HepG2 (cell line): ENCODE data around the gene KLHL17. TPM values are rescaled to one million over a fixed set of nuclear protein-coding genes. Genes with fewer than 3 reads are reported as not detected.

Experiments used
- CREM ChIP-seq, 2 experiments: sonication (generic) in 1 of 2; formaldehyde crosslinking in 1 of 2; IDR thresholded peaks; 2 replicates each; pipeline versions ENCODE4 v1.4.0 to v1.6.1; 2016 to 2020; ENCODE audit warnings: antibody characterized with exemption in 1 of 2, mild to moderate bottlenecking in 1 of 2, missing genetic modification reagents in 1 of 2
- DMTF1 ChIP-seq: sonication (generic); formaldehyde crosslinking; IDR thresholded peaks from 2 replicates; pipeline ENCODE4 v1.4.0; 2020; ENCODE audit warnings: mild to moderate bottlenecking, missing genetic modification reagents
- GABPA ChIP-seq, 2 experiments: IDR thresholded peaks; 2 replicates each; pipeline ENCODE4 v1.6.1; 2011 to 2016; ENCODE audit warnings: low read depth in 2 of 2, low read length in 1 of 2, missing biosample characterization in 1 of 2, missing genetic modification characterization in 1 of 2
- IKZF1 ChIP-seq: fragments of 450-650 bp; IDR thresholded peaks from 2 replicates; pipeline ENCODE4 v1.7.1; 2016
- ISX ChIP-seq: sonication (generic); formaldehyde crosslinking; conservative IDR thresholded peaks from 2 replicates; pipeline ENCODE4 v1.5.0; 2020; ENCODE audit warnings: missing genetic modification reagents
- RAD21 ChIP-seq: fragments of 450-650 bp; formaldehyde crosslinking; IDR thresholded peaks from 2 replicates; pipeline ENCODE4 v1.5.0; 2020; ENCODE audit warnings: mild to moderate bottlenecking
- ZNF30 ChIP-seq: sonication (generic); formaldehyde crosslinking; IDR thresholded peaks from 2 replicates; pipeline ENCODE4 v1.5.0; 2020; ENCODE audit warnings: mild to moderate bottlenecking, missing genetic modification reagents
- polyA plus RNA-seq, 8 experiments: library from polyadenylated mRNA; depleted of rRNA in 3 of 8; stranded (reverse) in 7 of 8; unstranded in 1 of 8; fragments of >200 nt; fragmentation: Illumina TruSeq in 4 of 8; extraction: Trizol in 4 of 8; gene quantifications; 2 replicates each; pipeline versions ENCODE4 v1.2.1 to v1.2.3, GENCODE V29; 2011 to 2016; ENCODE audit warnings: low read depth in 4 of 8, missing spikeins in 1 of 8, mixed read lengths in 1 of 8; ENCODE audit not compliant: insufficient read depth in 1 of 8
- total RNA-seq, 5 experiments: library from RNA; depleted of rRNA; stranded (reverse); fragments of >200 nt; fragmentation: Illumina TruSeq; extraction: Trizol; gene quantifications; 2 replicates each; pipeline ENCODE4 v1.2.3, GENCODE V29; 2016; ENCODE audit warnings: low read depth in 1 of 5
- TF ChIP-seq, protein P1 (sequence below): sonication (generic); formaldehyde crosslinking; IDR thresholded peaks from 2 replicates; pipeline ENCODE4 v1.4.0; 2020; ENCODE audit warnings: mild to moderate bottlenecking, missing genetic modification reagents
- TF ChIP-seq, protein P2 (sequence below): sonication (generic); formaldehyde crosslinking; IDR thresholded peaks from 2 replicates; pipeline ENCODE4 v1.5.1; 2020; ENCODE audit warnings: missing genetic modification reagents, mild to moderate bottlenecking, borderline replicate concordance

The KLHL17 gene
- total and polyA plus RNA-seq, 2 of the 13 experiments (the other 11 are each of a cell fraction or from before 2014, with no cell fraction given), result 9.3 to 24.7 TPM

DNA sequence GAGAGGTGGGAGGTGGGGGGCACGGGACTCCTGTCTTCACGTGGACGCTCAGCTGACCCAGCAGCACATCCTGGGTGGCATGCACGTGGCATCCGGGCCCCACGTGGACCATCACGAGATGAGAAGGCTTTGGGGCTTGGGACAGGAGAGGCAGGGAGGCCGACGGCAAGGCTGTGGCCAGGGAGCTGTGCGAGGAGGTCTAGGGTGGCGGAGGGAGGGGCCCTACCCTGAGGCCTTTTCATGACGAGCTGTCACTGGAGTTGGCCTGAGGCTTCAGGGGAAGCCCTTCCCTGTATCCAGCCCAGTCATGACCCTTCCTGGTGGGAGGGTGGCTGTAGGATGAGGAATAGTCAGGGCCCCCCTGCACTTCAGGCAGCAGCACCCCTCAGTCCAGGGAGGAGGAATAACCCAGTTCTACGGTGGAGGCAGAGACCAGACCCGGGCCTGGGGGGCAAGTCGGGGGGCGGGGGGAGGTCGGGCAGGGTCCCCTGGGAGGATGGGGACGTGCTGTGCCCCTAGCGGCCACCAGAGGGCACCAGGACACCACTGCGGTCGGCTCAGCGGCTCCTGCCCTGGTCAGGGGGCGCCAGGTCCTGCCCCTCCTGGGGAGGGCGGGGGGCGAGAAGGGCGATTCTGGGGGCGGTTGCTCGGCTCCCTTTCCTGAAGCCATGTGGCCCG is 23.6 kb downstream of the KLHL17 start (continued):
- TF ChIP-seq, protein P1, sequence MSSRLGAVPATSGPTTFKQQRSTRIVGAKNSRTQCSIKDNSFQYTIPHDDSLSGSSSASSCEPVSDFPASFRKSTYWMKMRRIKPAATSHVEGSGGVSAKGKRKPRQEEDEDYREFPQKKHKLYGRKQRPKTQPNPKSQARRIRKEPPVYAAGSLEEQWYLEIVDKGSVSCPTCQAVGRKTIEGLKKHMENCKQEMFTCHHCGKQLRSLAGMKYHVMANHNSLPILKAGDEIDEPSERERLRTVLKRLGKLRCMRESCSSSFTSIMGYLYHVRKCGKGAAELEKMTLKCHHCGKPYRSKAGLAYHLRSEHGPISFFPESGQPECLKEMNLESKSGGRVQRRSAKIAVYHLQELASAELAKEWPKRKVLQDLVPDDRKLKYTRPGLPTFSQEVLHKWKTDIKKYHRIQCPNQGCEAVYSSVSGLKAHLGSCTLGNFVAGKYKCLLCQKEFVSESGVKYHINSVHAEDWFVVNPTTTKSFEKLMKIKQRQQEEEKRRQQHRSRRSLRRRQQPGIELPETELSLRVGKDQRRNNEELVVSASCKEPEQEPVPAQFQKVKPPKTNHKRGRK (CRISPR knock-in tag), result peak; percentile 88
- no peak for TF ChIP-seq ZNF30 (CRISPR knock-in tag)
- no peak for TF ChIP-seq DMTF1 (CRISPR knock-in tag)
- peak; percentile 74 for TF ChIP-seq RAD21 (CRISPR knock-in tag)
- no peak for TF ChIP-seq ISX (CRISPR knock-in tag)
- TF ChIP-seq CREM (IDR thresholded peaks at IDR 0.05), result no peak
- no peak for TF ChIP-seq CREM (CRISPR knock-in tag; IDR thresholded peaks at IDR 0.05)
- no peak for TF ChIP-seq IKZF1
- TF ChIP-seq, protein P2, sequence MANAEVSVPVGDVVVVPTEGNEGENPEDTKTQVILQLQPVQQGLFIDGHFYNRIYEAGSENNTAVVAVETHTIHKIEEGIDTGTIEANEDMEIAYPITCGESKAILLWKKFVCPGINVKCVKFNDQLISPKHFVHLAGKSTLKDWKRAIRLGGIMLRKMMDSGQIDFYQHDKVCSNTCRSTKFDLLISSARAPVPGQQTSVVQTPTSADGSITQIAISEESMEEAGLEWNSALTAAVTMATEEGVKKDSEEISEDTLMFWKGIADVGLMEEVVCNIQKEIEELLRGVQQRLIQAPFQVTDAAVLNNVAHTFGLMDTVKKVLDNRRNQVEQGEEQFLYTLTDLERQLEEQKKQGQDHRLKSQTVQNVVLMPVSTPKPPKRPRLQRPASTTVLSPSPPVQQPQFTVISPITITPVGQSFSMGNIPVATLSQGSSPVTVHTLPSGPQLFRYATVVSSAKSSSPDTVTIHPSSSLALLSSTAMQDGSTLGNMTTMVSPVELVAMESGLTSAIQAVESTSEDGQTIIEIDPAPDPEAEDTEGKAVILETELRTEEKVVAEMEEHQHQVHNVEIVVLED, result no peak
- no peak for TF ChIP-seq GABPA (IDR thresholded peaks at IDR 0.05; ENCODE audit: low read depth, low read length)
- no peak for TF ChIP-seq GABPA (CRISPR knock-in tag; IDR thresholded peaks at IDR 0.05; ENCODE audit: low read depth)
